Measurements from ENCODE around the gene CMIP. TPM values are rescaled to one million over a fixed set of nuclear protein-coding genes. Genes with fewer than 3 reads are reported as not detected.

CMIP gene
- total and polyA plus RNA-seq, 10 of the 15 experiments (the other 5 are each of a cell fraction or from before 2014, with no cell fraction given): 1.2 to 43.2 (median 4.4) TPM

DNA sequence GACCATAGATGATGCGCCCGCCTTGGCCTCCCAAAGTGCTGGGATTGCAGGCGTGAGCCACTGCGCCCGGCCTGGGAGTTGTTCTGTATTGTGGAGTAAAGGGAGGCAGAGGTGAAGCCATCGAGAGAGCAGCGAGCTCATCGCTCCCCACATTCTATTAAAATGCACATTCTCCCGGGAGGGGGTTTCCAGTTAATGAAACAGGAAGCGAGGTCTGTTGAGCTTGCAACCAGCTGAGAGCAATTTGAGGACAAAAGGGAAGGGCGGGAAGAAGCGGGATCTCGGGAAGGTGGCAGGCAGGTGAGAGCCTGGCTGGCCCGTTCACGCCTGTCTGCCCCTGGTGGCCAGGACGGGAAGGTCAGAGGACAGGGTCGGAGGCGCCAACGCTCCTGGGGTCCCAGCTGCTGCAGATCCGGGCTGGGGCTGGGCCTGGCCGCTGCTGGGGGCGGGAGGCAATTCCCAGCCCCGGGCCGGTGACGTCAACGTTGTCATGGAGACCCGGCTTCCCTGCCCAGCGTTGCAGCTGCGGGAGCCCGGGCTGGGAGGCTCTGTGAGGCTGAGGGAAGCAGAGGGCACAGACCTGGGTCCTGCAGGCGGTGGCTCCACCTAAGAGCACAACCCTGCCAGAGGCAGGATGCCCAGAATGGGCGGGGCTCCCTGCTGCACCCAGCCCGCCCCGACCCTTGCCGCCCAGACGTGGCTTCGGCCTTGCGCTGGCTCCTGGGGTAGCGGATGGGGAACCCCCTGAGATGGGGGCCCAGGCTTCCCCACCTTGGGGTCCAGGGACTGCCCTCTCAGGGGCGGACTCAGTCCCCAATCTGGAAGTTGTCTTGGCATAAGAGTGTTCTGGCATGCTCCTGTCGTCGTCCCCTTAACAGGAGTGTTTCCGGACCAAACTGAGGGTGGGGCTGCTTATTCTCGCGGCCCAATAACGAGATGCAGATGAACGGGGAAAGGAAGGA is 285.8 kb downstream of the CMIP start (continued):
- TF ChIP-seq, protein P1, sequence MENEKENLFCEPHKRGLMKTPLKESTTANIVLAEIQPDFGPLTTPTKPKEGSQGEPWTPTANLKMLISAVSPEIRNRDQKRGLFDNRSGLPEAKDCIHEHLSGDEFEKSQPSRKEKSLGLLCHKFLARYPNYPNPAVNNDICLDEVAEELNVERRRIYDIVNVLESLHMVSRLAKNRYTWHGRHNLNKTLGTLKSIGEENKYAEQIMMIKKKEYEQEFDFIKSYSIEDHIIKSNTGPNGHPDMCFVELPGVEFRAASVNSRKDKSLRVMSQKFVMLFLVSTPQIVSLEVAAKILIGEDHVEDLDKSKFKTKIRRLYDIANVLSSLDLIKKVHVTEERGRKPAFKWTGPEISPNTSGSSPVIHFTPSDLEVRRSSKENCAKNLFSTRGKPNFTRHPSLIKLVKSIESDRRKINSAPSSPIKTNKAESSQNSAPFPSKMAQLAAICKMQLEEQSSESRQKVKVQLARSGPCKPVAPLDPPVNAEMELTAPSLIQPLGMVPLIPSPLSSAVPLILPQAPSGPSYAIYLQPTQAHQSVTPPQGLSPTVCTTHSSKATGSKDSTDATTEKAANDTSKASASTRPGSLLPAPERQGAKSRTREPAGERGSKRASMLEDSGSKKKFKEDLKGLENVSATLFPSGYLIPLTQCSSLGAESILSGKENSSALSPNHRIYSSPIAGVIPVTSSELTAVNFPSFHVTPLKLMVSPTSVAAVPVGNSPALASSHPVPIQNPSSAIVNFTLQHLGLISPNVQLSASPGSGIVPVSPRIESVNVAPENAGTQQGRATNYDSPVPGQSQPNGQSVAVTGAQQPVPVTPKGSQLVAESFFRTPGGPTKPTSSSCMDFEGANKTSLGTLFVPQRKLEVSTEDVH (IDR thresholded peaks at IDR 0.05; ENCODE audit: low read depth, partially characterized antibody): no peak
- TF ChIP-seq STAT1 (conservative IDR thresholded peaks at IDR 0.05) (0 out of 2 replicates have a peak, but pooled peaks have one; percentile 28), PAX5 (IDR thresholded peaks at IDR 0.05; ENCODE audit: borderline replicate concordance, low read depth, low read length) (peak; percentile 59; the same call in 1 of the 2 replicates), CHD1 (IDR thresholded peaks at IDR 0.05; ENCODE audit: low read depth, low read length) (no peak), ESRRA (IDR thresholded peaks at IDR 0.05; ENCODE audit: low read length) (no peak), CBX3 (IDR thresholded peaks at IDR 0.05; ENCODE audit: borderline replicate concordance, low read depth) (no peak), CBX5 (IDR thresholded peaks at IDR 0.05; ENCODE audit: low read depth) (no peak), KAT2A (conservative IDR thresholded peaks at IDR 0.05; ENCODE audit: control insufficient read depth, low read depth, low read length) (no peak), TARDBP (IDR thresholded peaks at IDR 0.05; ENCODE audit: borderline replicate concordance) (no peak), IRF4 (IDR thresholded peaks at IDR 0.05; ENCODE audit: low read depth, low read length) (peak; percentile 23; the same call in 1 of the 2 replicates), EED (IDR thresholded peaks at IDR 0.05; ENCODE audit: low read depth) (peak; percentile 92), SIX5 (IDR thresholded peaks at IDR 0.05; ENCODE audit: low read depth, low read length, severe bottlenecking) (no peak), ZZZ3 (IDR thresholded peaks at IDR 0.05; ENCODE audit: control insufficient read depth, insufficient read length, low read depth) (no peak)
- TF ChIP-seq, protein P2, sequence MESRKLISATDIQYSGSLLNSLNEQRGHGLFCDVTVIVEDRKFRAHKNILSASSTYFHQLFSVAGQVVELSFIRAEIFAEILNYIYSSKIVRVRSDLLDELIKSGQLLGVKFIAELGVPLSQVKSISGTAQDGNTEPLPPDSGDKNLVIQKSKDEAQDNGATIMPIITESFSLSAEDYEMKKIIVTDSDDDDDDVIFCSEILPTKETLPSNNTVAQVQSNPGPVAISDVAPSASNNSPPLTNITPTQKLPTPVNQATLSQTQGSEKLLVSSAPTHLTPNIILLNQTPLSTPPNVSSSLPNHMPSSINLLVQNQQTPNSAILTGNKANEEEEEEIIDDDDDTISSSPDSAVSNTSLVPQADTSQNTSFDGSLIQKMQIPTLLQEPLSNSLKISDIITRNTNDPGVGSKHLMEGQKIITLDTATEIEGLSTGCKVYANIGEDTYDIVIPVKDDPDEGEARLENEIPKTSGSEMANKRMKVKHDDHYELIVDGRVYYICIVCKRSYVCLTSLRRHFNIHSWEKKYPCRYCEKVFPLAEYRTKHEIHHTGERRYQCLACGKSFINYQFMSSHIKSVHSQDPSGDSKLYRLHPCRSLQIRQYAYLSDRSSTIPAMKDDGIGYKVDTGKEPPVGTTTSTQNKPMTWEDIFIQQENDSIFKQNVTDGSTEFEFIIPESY (IDR thresholded peaks at IDR 0.05): no peak
- TF ChIP-seq, protein P3, sequence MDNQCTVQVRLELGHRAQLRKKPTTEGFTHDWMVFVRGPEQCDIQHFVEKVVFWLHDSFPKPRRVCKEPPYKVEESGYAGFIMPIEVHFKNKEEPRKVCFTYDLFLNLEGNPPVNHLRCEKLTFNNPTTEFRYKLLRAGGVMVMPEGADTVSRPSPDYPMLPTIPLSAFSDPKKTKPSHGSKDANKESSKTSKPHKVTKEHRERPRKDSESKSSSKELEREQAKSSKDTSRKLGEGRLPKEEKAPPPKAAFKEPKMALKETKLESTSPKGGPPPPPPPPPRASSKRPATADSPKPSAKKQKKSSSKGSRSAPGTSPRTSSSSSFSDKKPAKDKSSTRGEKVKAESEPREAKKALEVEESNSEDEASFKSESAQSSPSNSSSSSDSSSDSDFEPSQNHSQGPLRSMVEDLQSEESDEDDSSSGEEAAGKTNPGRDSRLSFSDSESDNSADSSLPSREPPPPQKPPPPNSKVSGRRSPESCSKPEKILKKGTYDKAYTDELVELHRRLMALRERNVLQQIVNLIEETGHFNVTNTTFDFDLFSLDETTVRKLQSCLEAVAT (IDR thresholded peaks at IDR 0.05): no peak; the same call in 1 of the 2 replicates
- TF ChIP-seq, protein P4, sequence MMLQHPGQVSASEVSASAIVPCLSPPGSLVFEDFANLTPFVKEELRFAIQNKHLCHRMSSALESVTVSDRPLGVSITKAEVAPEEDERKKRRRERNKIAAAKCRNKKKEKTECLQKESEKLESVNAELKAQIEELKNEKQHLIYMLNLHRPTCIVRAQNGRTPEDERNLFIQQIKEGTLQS (IDR thresholded peaks at IDR 0.05; ENCODE audit: borderline replicate concordance, extremely low read depth, low read depth, low read length): no peak
- TF ChIP-seq, protein P5, sequence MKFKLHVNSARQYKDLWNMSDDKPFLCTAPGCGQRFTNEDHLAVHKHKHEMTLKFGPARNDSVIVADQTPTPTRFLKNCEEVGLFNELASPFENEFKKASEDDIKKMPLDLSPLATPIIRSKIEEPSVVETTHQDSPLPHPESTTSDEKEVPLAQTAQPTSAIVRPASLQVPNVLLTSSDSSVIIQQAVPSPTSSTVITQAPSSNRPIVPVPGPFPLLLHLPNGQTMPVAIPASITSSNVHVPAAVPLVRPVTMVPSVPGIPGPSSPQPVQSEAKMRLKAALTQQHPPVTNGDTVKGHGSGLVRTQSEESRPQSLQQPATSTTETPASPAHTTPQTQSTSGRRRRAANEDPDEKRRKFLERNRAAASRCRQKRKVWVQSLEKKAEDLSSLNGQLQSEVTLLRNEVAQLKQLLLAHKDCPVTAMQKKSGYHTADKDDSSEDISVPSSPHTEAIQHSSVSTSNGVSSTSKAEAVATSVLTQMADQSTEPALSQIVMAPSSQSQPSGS (IDR thresholded peaks at IDR 0.05; ENCODE audit: low read length): no peak
- TF ChIP-seq, protein P6, sequence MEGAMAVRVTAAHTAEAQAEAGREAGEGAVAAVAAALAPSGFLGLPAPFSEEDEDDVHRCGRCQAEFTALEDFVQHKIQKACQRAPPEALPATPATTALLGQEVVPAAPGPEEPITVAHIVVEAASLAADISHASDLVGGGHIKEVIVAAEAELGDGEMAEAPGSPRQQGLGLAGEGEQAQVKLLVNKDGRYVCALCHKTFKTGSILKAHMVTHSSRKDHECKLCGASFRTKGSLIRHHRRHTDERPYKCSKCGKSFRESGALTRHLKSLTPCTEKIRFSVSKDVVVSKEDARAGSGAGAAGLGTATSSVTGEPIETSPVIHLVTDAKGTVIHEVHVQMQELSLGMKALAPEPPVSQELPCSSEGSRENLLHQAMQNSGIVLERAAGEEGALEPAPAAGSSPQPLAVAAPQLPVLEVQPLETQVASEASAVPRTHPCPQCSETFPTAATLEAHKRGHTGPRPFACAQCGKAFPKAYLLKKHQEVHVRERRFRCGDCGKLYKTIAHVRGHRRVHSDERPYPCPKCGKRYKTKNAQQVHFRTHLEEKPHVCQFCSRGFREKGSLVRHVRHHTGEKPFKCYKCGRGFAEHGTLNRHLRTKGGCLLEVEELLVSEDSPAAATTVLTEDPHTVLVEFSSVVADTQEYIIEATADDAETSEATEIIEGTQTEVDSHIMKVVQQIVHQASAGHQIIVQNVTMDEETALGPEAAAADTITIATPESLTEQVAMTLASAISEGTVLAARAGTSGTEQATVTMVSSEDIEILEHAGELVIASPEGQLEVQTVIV (IDR thresholded peaks at IDR 0.05; ENCODE audit: borderline replicate concordance, partially characterized antibody): no peak

Data from GM12878 (cell line).